Upper lobe of right lung (tissue), 1 donor: ENCODE data around the gene CCM2. TPM values are rescaled to one million over a fixed set of nuclear protein-coding genes. Genes with fewer than 3 reads are reported as not detected.

Source experiments
- ATAC-seq: fragments of 200-7000 bp; cut with Tn5 transposase; one replicate; pipeline ENCODE4 v1.9.1; 2020; ENCODE audit warnings: mild to moderate bottlenecking, moderate library complexity
- DNase-seq: peaks from one replicate; pipeline ENCODE4 v3.0.0-alpha.2; 2020
- H3K27ac ChIP-seq: fragments of 200-600 bp; one replicate; pipeline ENCODE4 v1.8.0; 2022
- H3K27me3 ChIP-seq: fragments of 200-600 bp; one replicate; pipeline ENCODE4 v1.8.0; 2022; ENCODE audit warnings: mild to moderate bottlenecking
- H3K36me3 ChIP-seq: fragments of 200-600 bp; one replicate; pipeline ENCODE4 v1.8.0; 2022
- H3K4me1 ChIP-seq: fragments of 200-600 bp; one replicate; pipeline ENCODE4 v1.8.0; 2022
- H3K4me3 ChIP-seq: fragments of 200-600 bp; one replicate; pipeline ENCODE4 v1.8.0; 2022; ENCODE audit warnings: mild to moderate bottlenecking
- H3K9me3 ChIP-seq: fragments of 200-600 bp; one replicate; pipeline ENCODE4 v1.8.0; 2022
- intact Hi-C: fragments of 100-400 bp; cut with DNase I; formaldehyde crosslinking; loops from one replicate; pipeline ENCODE4 v1.11.0; 2022
- total RNA-seq: library from RNA; stranded (reverse); fragmentation: NEBNext Ultra II Directional; extraction: Animal tissue kit (Norgen Biotek cat#: 25700); gene quantifications from one replicate; pipeline ENCODE4 v1.2.1, GENCODE V29; 2021
- TF ChIP-seq, protein P1 (sequence below): fragments of 200-600 bp; IDR thresholded peaks from one replicate; pipeline ENCODE4 v1.8.0; 2022; ENCODE audit warnings: antibody characterized with exemption
- donor health status: DM: no; HTN: yes; CAD: no; lungs with severe emphysema.

The CCM2 gene
- total RNA-seq, 1 donor from 2014 or later, result 40.2 TPM

DNA sequence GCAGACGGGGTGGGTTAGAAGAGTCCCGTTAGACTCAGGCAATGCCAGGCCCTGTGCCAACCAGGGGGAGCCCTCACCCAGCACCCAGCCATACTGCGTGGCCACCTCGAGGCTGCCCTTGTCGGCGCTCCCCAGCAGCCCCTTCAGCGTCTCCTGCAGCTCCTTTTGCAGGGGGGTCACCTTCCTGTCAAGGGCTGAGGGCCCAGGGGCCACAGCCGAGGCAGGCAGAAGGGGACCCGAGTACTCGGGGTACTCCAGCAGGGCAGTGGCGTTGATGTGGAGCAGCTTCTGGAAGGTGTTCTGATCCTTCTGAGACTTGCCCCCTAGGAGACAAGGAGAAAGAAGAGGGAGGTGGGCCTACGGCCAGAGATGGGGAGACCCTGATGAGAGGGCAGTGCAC lies 101.7 kb downstream of the CCM2 start:
- H3K27ac ChIP-seq, result no peak overlapping the region
- H3K4me3 ChIP-seq, result no peak overlapping the region
- TF ChIP-seq, protein P1, sequence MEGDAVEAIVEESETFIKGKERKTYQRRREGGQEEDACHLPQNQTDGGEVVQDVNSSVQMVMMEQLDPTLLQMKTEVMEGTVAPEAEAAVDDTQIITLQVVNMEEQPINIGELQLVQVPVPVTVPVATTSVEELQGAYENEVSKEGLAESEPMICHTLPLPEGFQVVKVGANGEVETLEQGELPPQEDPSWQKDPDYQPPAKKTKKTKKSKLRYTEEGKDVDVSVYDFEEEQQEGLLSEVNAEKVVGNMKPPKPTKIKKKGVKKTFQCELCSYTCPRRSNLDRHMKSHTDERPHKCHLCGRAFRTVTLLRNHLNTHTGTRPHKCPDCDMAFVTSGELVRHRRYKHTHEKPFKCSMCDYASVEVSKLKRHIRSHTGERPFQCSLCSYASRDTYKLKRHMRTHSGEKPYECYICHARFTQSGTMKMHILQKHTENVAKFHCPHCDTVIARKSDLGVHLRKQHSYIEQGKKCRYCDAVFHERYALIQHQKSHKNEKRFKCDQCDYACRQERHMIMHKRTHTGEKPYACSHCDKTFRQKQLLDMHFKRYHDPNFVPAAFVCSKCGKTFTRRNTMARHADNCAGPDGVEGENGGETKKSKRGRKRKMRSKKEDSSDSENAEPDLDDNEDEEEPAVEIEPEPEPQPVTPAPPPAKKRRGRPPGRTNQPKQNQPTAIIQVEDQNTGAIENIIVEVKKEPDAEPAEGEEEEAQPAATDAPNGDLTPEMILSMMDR, result no peak
- DNase-seq (peak; percentile 48), ATAC-seq (no peak)
- no peaks in the 10 kb centered on the region for H3K27me3 ChIP-seq
- no peaks in the 10 kb centered on the region for H3K4me1 ChIP-seq
- H3K9me3 ChIP-seq, result no peaks in the 10 kb centered on the region
- H3K36me3 ChIP-seq, result peaks cover 78% of the 10 kb centered on the region
- intact Hi-C loops, result no loop called here

GRCh38 chr7:45102785-45103712 lies 103.0 kb downstream of the CCM2 start:
- intact Hi-C loops, result no loop called here
- no peaks in the 10 kb centered on the region for H3K27me3 ChIP-seq
- TF ChIP-seq, protein P1, result no peak
- H3K4me3 ChIP-seq, result no peak overlapping the region
- H3K9me3 ChIP-seq, result no peaks in the 10 kb centered on the region
- H3K4me1 ChIP-seq, result peaks cover 10% of the 10 kb centered on the region
- peaks cover 91% of the 10 kb centered on the region for H3K36me3 ChIP-seq
- H3K27ac ChIP-seq, result no peak overlapping the region
- DNase-seq, result no peak
- no peak for ATAC-seq

DNA sequence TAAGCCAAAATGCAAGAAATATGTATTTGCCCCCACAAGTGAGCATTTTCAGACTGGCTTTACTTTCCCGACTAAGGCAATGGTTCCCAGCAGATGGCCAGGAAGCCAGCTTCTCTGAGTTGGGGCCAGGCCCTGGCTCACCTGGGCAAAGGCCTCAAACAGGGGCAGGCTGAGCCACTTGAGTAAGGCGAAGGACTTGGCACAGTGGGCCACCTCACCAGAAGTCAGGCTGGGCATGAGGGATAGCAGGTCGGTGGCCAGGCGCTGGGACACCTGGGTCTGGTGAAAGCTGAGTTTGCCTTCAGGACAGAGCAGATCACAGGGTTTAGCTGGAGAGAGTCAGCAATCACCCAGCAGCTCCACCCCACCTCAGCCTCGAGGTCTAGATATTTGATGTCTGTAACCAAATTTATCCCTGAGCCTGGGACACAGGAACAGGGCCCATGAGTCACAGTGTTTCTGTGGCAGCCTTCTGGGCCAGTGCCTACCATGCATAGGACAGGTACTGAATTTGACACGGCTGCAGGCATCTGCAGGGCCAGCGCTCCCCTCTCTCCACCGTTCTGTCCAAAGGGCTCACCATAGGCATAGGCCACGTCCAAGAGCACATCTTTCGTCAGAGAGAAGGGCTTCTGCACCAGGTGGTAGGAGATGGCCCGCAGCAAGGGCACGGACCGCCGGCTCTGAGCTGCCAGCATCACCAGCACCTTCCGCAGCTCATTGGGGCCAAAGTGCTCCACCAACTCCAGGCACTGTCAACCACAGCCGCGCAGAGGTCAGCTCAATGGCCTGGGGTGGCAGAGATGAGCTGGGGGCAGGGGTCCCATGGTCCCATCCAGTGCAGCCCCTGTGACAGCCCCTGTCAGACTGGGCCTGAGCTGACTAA lies 104.2 kb downstream of the CCM2 start:
- peaks cover 20% of the 10 kb centered on the region for H3K4me1 ChIP-seq
- intact Hi-C loops, result no loop called here
- ATAC-seq, result no peak
- TF ChIP-seq, protein P1, result no peak
- no peak overlapping the region for H3K4me3 ChIP-seq
- H3K27me3 ChIP-seq, result no peaks in the 10 kb centered on the region
- peaks cover 98% of the 10 kb centered on the region for H3K36me3 ChIP-seq
- no peaks in the 10 kb centered on the region for H3K9me3 ChIP-seq
- no peak overlapping the region for H3K27ac ChIP-seq
- DNase-seq, result peak; percentile 63

DNA sequence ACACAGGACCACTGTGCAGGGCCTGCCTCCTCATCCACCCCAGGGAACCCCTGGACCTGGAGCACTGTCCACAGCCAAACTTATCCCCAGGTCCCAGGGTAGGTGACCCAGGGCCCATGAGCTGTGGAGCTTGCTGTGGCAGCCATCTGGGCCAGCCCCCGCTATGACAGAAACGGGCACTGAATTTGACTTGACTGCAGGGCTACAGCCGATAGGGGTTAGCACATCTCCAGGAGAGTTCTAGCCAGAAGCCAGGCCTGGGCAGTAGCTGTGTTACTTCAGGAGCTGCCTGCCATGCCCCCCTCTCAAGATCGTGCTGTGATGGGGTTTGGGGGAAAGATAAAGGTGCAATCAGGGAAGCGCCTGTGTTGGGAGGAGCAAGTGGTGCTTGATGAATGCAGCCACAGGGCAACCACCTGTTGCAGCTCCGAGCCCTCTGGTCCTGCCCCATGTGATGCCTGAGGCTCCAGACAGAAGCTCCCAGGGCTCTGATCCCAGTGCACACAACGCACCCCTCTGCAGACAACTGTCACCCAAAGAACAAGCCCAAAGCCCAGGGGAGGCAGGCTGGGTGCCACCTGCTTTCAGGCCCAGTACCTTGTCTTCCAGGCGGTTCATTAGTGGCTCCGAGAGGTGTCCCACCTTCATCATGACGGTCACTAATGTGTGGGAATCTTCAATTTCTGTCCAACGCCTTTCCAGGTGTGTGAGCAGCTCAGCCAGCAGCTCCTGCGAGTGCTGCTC lies 105.0 kb downstream of the CCM2 start:
- H3K27ac ChIP-seq, result no peak overlapping the region
- H3K27me3 ChIP-seq, result no peaks in the 10 kb centered on the region
- H3K4me1 ChIP-seq, result peaks cover 22% of the 10 kb centered on the region
- TF ChIP-seq, protein P1, result no peak
- ATAC-seq, result no peak
- H3K4me3 ChIP-seq, result no peak overlapping the region
- no peaks in the 10 kb centered on the region for H3K9me3 ChIP-seq
- no peak for DNase-seq
- H3K36me3 ChIP-seq, result peaks cover 90% of the 10 kb centered on the region
- intact Hi-C loops, result no loop called here

DNA sequence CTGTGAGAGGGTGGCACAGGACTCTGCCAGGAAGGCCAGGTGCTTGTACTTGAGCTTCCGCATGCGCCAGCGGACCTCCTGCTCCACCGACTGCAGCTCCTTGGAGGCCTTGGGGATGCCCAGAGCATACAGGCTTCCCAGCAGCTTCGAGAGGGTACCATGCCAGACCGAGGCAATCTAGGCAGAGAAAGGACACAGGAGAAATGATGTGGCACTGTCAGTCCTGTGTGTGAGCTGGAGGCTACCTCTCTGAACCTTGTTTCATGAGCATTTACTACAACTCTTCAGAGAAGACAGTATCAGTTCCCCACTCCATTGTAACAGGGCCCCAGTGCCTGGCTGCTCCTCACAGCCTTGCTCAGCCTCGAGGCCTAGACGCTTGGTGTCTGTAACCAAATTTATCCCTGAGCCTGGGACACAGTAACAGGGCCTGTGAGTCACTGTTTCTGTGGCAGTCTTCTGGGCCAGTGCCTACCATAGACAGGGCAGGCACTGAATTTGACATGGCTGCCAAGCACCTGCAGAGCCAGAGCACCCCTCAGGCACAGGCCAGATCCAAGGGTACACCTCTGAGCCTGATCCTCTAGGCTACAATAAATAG lies 105.7 kb downstream of the CCM2 start:
- Histone ChIP-seq H3K4me3 (no peak overlapping the region), H3K27me3 (no peaks in the 10 kb centered on the region), H3K27ac (no peak overlapping the region), H3K36me3 (peaks cover 83% of the 10 kb centered on the region), H3K9me3 (no peaks in the 10 kb centered on the region), H3K4me1 (peaks cover 29% of the 10 kb centered on the region)
- intact Hi-C loops, result no loop called here
- TF ChIP-seq, protein P1, result no peak
- DNase-seq, result no peak
- no peak for ATAC-seq
